Measurements from ENCODE around the gene DNAJC12. TPM values are rescaled to one million over a fixed set of nuclear protein-coding genes. Genes with fewer than 3 reads are reported as not detected.

The DNAJC12 gene
- polyA plus RNA-seq, 1 of the 3 experiments (the other 2 are of a cell fraction) = 7.9 TPM

GRCh38 chr10:67789769-67790168, 48.2 kb downstream of the DNAJC12 start:
- Histone ChIP-seq H3K79me2 (ENCODE audit: insufficient read depth) (no peaks in the 10 kb centered on the region), H3K36me3 (replicated peaks in 1 of 2; ENCODE audit: control insufficient read depth in 1 of 2, insufficient read depth in 2 of 2, low read length in 1 of 2) (no peaks in the 10 kb centered on the region), H3K9me2 (no peaks in the 10 kb centered on the region), H3K4me3 (ENCODE audit: low read depth in 2 of 2, low read length in 1 of 2) (no peak overlapping the region), H2AFZ (ENCODE audit: low read depth) (no peak overlapping the region), H3K4me1 (ENCODE audit: control insufficient read depth in 1 of 2, insufficient read depth in 2 of 2, low read depth in 1 of 2, low read length in 1 of 2) (peaks cover 0 to 18% of the 10 kb centered on the region in 2 experiments; a peak in 1 of 4 replicates), H3K9me3 (no peaks in the 10 kb centered on the region), H3K27ac (ENCODE audit: low read depth in 2 of 2, low read length in 1 of 2) (no peak overlapping the region), H3F3A (replicated peaks; ENCODE audit: insufficient read depth) (peaks cover 4% of the 10 kb centered on the region), H3K4me2 (no peak overlapping the region), H3K9ac (no peak overlapping the region), H4K20me1 (ENCODE audit: insufficient read depth) (no peaks in the 10 kb centered on the region), H3K27me3 (ENCODE audit: insufficient read depth) (no peaks in the 10 kb centered on the region)
- TF ChIP-seq RAD21 (IDR thresholded peaks at IDR 0.05; ENCODE audit: low read length) (no peak), GATA2 (CRISPR knock-in tag; IDR thresholded peaks at IDR 0.05) (no peak), RCOR1 (IDR thresholded peaks at IDR 0.05; ENCODE audit: low read length) (no peak), RXRA (IDR thresholded peaks at IDR 0.05; ENCODE audit: borderline replicate concordance, low read depth) (no peak), EZH2phosphoT487 (IDR thresholded peaks at IDR 0.05; ENCODE audit: borderline replicate concordance, low read depth) (no peak), CTCF (IDR thresholded peaks at IDR 0.05) (no peak), MEF2A (IDR thresholded peaks at IDR 0.05; ENCODE audit: borderline replicate concordance, low read depth) (no peak), CHD2 (IDR thresholded peaks at IDR 0.05; ENCODE audit: low read length, partially characterized antibody) (no peak), ZBTB33 (IDR thresholded peaks at IDR 0.05; ENCODE audit: borderline replicate concordance, low read depth) (no peak), POLR2AphosphoS5 (IDR thresholded peaks at IDR 0.05; ENCODE audit: low read depth, low read length) (no peak), YY1 (IDR thresholded peaks at IDR 0.05; ENCODE audit: low read depth) (no peak), FOXM1 (IDR thresholded peaks at IDR 0.05; ENCODE audit: low read depth) (no peak)
- TF ChIP-seq, protein P1, sequence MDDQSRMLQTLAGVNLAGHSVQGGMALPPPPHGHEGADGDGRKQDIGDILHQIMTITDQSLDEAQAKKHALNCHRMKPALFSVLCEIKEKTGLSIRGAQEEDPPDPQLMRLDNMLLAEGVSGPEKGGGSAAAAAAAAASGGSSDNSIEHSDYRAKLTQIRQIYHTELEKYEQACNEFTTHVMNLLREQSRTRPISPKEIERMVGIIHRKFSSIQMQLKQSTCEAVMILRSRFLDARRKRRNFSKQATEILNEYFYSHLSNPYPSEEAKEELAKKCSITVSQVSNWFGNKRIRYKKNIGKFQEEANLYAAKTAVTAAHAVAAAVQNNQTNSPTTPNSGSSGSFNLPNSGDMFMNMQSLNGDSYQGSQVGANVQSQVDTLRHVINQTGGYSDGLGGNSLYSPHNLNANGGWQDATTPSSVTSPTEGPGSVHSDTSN (IDR thresholded peaks at IDR 0.05) = no peak
- no peak for DNase-seq
- ChIA-PET POLR2A (no interaction called here), CTCF (interaction anchor here (1.2 to 4.0 kb wide), 2 partner anchors 10 to 92 kb away, joined by 7 to 48 read pairs; no protein-coding TSS in a partner anchor)
- 92% methylated on average over 2 of the region's 2 CpGs for WGBS (ENCODE audit: low lambda C conversion rate)
